HG03066 (cell line): ENCODE data around the gene FTO.

Experiments used
- ATAC-seq: cut with Tn5 transposase; IDR thresholded peaks from one replicate; pipeline ENCODE4 v1.9.1; 2021; ENCODE audit warnings: low read depth; ENCODE audit not compliant: unreplicated experiment

FTO gene

GRCh38 chr16:54062361-54063278, 358.7 kb downstream of the FTO start:
- ATAC-seq = no peak

DNA sequence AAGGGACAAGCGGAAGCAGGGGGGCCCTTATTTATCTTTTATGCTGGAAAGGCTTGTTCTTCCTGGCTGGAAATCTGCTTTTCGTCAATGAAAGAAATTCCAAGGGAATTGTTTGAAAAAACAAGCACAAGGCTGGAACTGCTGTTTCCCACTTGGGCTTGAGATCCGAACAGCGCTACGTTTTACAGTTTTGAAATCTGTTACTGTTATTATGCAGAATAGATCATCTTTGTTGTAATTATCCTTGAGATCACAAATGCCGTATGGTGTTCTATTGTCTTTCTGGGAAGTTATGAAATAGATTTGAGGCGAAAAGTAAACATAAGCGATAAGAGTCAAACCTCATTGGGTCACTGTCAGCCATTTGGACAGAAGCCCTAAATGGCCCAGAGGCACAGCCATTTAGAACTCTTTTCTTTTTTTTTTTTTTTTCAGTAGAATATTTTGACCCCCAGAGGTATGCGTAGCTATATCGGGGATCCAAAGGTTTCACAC, 359.4 kb downstream of the FTO start:
- no peak for ATAC-seq

- ATAC-seq = no peak
Measured at GRCh38 chr16:54066451-54067105, 362.6 kb downstream of the FTO start.

GRCh38 chr16:54067322-54068065, 363.5 kb downstream of the FTO start:
- ATAC-seq = no peak

GRCh38 chr16:54068212-54068611, 364.3 kb downstream of the FTO start:
- no peak for ATAC-seq

- ATAC-seq = no peak
Measured at GRCh38 chr16:54069601-54070239, 365.8 kb downstream of the FTO start.

GRCh38 chr16:54070789-54071343, 366.9 kb downstream of the FTO start:
- no peak for ATAC-seq

- no peak for ATAC-seq
Measured at GRCh38 chr16:54071514-54071913, 367.6 kb downstream of the FTO start.

DNA sequence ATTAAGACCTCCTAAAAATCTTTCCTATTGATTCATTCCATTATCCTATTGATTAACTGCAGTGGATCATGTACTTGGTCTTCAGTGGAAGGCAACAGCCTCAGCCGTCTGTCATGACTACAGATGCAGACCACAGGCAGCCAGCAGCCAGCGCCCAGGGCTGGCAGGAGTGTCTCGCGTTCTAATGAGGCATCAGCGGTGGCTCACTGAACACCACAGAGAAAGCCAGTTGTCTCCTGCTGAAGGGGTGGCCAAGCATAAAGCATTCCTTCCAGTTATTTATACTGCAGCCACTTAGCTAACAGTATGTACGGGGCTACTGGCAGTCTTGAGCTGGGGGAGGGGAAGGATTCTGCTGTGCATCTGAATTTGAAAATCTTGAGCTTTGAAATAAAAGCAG, 368.3 kb downstream of the FTO start:
- ATAC-seq = no peak

GRCh38 chr16:54073356-54073755, 369.4 kb downstream of the FTO start:
- no peak for ATAC-seq

- ATAC-seq = no peak
Measured at GRCh38 chr16:54075446-54075845, 371.5 kb downstream of the FTO start.

GRCh38 chr16:54076006-54076504, 372.1 kb downstream of the FTO start:
- ATAC-seq = no peak

DNA sequence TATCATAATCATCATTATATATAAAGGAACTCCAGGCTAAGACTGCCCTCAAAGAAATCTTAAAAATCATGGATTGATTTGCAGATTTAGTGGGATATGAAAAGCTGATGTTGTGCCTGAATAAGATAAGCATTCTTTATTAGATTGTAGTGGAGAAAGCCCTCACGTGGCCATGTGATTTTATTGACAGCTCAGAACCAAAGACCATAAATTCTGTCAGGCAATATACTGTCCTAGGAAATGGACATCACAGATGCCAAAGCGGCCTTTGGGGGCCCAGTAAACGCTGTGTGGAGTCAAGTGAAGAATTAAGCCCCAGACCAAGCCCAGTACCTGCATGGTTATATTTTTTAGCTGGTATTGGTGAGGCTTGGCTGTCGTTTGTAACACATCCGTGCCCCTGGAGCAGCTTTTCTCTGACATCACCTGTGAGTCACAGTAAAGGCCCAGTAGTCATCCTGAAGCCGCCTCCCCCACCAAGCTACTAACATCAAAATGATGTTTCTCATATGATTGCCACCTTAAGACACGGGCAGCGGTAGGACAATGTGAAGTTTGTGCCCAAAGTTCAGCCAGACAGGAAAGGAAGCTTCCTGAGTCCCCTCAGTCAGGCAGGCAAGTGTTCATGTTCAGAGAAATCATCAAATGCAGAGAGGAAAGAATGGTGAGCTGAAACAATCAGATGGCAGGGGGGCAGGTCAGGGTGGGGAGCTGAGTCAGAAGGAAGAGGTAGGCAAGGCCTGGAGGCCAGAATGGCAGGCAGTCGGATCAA, 373.3 kb downstream of the FTO start:
- no peak for ATAC-seq

GRCh38 chr16:54080524-54081008, 376.6 kb downstream of the FTO start:
- no peak for ATAC-seq

- ATAC-seq = no peak
Measured at GRCh38 chr16:54086791-54087190, 382.8 kb downstream of the FTO start.

DNA sequence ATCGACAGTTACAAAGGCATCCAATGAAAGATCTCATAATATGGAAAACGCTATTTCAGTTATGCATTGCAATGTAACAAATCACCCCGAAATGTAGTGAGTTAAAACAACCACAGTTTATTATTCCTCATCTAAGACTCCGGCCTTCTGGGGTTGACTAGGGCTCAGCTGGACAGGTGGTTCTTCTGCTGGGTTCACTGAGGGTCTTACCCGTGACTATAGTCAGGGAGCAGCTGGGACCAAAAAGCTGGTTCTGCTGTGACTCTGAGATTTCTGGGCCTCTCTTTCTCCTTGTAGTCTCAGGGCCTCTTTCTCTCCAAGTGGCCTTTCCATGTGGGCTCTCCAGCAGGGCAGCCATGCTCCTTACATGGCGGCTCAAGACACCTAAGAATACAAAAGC, 386.6 kb downstream of the FTO start:
- no peak for ATAC-seq

- no peak for ATAC-seq
Measured at GRCh38 chr16:54093281-54093680, 389.3 kb downstream of the FTO start.

DNA sequence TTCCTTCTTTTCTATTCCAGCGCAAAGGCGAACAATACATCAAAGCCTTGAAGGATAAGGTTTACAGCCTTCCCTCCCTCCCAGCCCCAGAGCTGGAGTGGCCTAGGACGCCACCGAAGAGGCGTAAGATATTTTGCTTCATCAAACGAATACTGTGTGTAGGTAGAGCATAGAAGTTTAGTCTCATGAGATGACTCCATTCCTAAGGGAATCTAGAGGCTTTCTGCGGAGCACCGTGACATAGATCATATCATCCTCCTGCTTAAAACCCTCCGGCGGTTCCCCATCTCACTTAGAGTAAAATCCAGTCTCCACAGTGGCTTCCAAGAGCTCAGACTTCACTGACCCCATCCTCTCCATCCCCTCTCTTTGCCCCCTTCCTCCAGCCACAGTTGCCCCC, 390.7 kb downstream of the FTO start:
- ATAC-seq = no peak

DNA sequence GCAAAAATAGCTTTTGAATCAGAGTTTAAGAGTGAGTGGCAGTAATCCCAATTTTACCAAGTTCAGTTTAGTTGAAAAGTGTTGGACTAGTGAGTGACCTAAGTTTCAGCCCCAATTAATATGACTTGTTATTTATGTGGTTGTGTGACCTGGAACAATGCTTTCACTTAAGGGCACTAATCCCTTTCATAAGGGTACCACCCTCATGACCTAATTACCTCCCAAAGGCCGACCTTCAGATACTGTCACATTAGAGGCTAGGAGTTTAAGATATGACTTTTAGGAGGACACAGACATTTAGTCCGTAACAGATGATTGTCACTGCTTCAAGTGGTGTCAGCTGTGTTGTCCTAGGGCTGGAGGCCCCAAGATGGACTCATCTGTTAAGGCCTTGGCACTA, 392.7 kb downstream of the FTO start:
- no peak for ATAC-seq
